Uterus (tissue), 2 donors: ENCODE data around the gene LRRC63.

Source experiments
- CTCF ChIP-seq, 4 experiments: fragments of 200-600 bp in 2 of 4; fragments of 450-650 bp in 2 of 4; sonication (generic) in 2 of 4; IDR thresholded peaks; one replicate each; pipeline ENCODE4 v1.5.1; 2016 to 2019; ENCODE audit warnings: antibody characterized with exemption in 4 of 4, mild to moderate bottlenecking in 2 of 4, moderate library complexity in 1 of 4
- POLR2A ChIP-seq, 2 donors: fragments of 450-650 bp; IDR thresholded peaks; one replicate each; pipeline ENCODE4 v1.6.1; 2016; ENCODE audit warnings: antibody characterized with exemption in 2 of 2, mild to moderate bottlenecking in 1 of 2, moderate library complexity in 1 of 2

- TF ChIP-seq CTCF (IDR thresholded peaks at IDR 0.05) (no peak), POLR2A (IDR thresholded peaks at IDR 0.05) (no peak)
These were observed 41.5 kb upstream of the LRRC63 start for GRCh38 chr13:46170268-46170667.
